Right ventricle myocardium inferior (tissue), 1 donor: Measurements from ENCODE around the gene GUCY1B1. TPM values are rescaled to one million over a fixed set of nuclear protein-coding genes. Genes with fewer than 3 reads are reported as not detected.
A peak's percentile ranks its signal among the peaks of the same experiment; 100 is the strongest.

Experiments
- ATAC-seq: fragments of 200-7000 bp; cut with Tn5 transposase; one replicate; pipeline ENCODE4 v1.9.1; 2020; ENCODE audit warnings: mild to moderate bottlenecking, moderate library complexity
- DNase-seq: peaks from one replicate; pipeline ENCODE4 v3.0.0; 2021; ENCODE audit errors: missing footprints
- intact Hi-C: fragments of 100-400 bp; cut with DNase I; formaldehyde crosslinking; loops from one replicate; pipeline ENCODE4 v1.11.0; 2022
- total RNA-seq: library from RNA; stranded (reverse); fragmentation: NEBNext Ultra II Directional; extraction: Animal tissue kit (Norgen Biotek cat#: 25700); gene quantifications from one replicate; pipeline ENCODE4 v1.2.1, GENCODE V29; 2021
- donor health status: DM: no; HTN: yes; CAD: no; lungs with severe emphysema.

Gene GUCY1B1
- total RNA-seq, 1 donor from 2014 or later, result 32.6 TPM

GRCh38 chr4:155759372-155760252, 791 bp downstream of the GUCY1B1 start:
- ATAC-seq, result peak; percentile 82
- DNase-seq, result peak; percentile 88
- intact Hi-C loops, result loop anchor here (1.0 to 10.0 kb wide), 3 partner anchors 93 to 317 kb away; partner anchors contain the start of gene GUCY1A1

- DNase-seq (no peak), ATAC-seq (no peak)
- intact Hi-C loops, result loop anchor here (10.0 kb wide), 1 partner anchor 246 kb away; no protein-coding TSS in a partner anchor
Observed at GRCh38 chr4:155761047-155761446, 2.2 kb downstream of the GUCY1B1 start.

- intact Hi-C loops, result loop anchor here (10.0 kb wide), 1 partner anchor 247 kb away; no protein-coding TSS in a partner anchor
- ATAC-seq, result no peak
- DNase-seq, result no peak
Observed at GRCh38 chr4:155761916-155762315, 3.1 kb downstream of the GUCY1B1 start.

DNA sequence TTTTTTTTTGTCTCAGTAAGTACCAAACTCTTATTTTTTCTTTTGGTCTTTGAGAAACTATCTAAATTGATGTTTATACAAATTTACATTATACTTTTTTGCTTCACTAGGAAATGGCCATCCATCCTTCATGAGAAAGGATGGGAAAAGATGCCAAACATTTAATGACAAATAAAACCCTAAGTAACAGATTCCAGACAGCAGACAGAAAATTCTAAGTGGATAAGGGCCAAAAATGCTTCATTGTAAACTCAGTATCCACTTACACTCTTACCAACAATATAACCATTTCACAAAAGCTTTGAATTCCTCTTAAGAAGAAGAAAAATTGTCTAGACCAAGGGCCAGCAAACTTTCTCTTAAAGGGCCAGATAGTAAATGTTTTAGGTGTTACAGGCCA, 3.5 kb downstream of the GUCY1B1 start:
- no peak for ATAC-seq
- DNase-seq, result no peak
- intact Hi-C loops, result loop anchor here (10.0 kb wide), 1 partner anchor 248 kb away; no protein-coding TSS in a partner anchor

- intact Hi-C loops, result loop anchor here (10.0 kb wide), 1 partner anchor 249 kb away; no protein-coding TSS in a partner anchor
- ATAC-seq (no peak), DNase-seq (no peak)
Observed at GRCh38 chr4:155763551-155763950, 4.7 kb downstream of the GUCY1B1 start.

DNA sequence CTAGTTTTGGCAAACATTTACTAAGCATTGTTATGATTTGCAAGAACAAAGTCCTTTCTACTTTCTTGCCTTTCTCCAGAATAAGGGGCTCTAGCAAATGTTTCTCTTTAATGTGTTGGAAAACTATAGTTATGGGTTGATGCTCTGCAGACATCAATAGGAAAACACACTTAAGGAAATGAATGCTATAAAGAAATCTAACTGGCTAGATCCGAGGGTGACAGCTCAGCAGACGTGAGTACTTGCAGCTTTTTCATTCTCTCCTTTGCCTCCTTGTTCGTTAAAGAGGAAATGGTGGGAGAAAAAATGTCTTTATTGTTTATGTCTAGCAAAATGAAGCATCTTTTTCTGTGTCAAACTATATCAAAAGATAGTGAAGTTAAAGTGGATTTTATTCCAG, 6.3 kb downstream of the GUCY1B1 start:
- DNase-seq (no peak), ATAC-seq (no peak)

DNA sequence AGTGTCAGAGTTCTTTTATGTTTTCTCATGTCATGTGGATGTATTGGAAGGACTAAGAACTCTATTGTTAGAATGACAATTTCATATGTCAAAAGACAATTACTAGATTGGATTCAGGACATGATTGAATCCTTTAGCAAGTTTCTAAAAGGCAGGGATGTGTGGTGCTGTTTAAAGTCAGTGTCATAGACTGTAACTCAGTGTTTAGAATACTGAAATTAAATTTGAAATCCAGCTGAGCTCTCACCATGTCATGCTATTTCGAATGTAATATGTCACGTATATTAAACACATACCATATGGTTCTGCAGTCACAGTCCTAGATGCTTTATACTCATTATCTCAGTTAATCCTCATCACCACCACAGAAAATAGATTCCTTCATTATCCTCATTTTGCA, 7.8 kb downstream of the GUCY1B1 start:
- DNase-seq (no peak), ATAC-seq (no peak)
- intact Hi-C loops, result loop anchor here (10.0 kb wide), 1 partner anchor 252 kb away; no protein-coding TSS in a partner anchor

More for the DNA sequence above, 6.3 kb downstream of the GUCY1B1 start:
- intact Hi-C loops, result loop anchor here (10.0 kb wide), 1 partner anchor 250 kb away; no protein-coding TSS in a partner anchor

- no peak for ATAC-seq
- intact Hi-C loops, result loop anchor here (10.0 kb wide), 1 partner anchor 254 kb away; no protein-coding TSS in a partner anchor
- DNase-seq, result no peak
Observed at GRCh38 chr4:155768370-155768769, 9.5 kb downstream of the GUCY1B1 start.

DNA sequence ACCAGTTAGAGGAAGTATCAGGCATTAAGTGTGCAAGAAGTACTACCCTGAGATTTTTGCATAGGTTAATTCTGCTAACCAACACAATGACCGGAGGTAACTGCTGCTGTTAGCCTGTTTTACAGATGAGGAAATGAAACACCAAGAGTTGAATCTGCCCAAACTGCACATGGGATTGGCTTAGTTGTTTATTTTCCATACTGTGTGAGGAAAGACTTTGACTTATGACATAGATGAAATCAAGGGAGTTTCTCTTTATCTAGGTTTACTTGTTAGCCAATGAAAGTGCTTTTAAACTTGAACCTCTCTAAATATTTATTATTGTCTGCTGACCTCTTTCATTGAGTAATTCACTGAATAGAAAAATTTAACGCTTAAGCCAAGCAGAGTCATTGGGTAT, 10.3 kb downstream of the GUCY1B1 start:
- intact Hi-C loops, result loop anchor here (10.0 kb wide), 1 partner anchor 254 kb away; no protein-coding TSS in a partner anchor
- DNase-seq, result no peak
- no peak for ATAC-seq

- ATAC-seq (no peak), DNase-seq (no peak)
- intact Hi-C loops, result no loop called here
Observed at GRCh38 chr4:155772459-155773195, 13.8 kb downstream of the GUCY1B1 start.

- no peak for DNase-seq
- no peak for ATAC-seq
- intact Hi-C loops, result no loop called here
Observed at GRCh38 chr4:155773196-155773800, 14.5 kb downstream of the GUCY1B1 start.

DNA sequence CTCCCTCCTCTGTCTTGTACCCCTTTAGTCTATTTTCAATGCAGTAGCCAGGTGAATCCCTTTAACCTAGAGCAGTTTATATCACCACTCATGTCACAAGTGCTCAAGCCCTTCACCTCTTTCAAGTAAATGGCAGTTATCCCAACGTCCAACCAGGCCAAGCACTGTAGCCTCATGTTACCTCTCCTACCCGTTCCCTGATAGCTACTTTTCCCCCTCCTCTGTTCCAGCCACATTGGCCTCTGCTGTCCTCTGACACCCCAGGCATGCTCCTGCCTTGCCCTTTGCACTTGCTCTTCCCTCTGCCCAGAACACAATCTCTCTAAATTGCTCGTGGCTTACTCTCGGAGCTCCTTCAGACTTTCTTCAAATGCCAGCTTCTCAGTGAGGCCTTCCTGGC, 15.2 kb downstream of the GUCY1B1 start:
- DNase-seq (no peak), ATAC-seq (peak; percentile 94)
- intact Hi-C loops, result loop anchor here (2.0 kb wide), 1 partner anchor 107 kb away; the partner anchor contains the start of gene GUCY1A1

DNA sequence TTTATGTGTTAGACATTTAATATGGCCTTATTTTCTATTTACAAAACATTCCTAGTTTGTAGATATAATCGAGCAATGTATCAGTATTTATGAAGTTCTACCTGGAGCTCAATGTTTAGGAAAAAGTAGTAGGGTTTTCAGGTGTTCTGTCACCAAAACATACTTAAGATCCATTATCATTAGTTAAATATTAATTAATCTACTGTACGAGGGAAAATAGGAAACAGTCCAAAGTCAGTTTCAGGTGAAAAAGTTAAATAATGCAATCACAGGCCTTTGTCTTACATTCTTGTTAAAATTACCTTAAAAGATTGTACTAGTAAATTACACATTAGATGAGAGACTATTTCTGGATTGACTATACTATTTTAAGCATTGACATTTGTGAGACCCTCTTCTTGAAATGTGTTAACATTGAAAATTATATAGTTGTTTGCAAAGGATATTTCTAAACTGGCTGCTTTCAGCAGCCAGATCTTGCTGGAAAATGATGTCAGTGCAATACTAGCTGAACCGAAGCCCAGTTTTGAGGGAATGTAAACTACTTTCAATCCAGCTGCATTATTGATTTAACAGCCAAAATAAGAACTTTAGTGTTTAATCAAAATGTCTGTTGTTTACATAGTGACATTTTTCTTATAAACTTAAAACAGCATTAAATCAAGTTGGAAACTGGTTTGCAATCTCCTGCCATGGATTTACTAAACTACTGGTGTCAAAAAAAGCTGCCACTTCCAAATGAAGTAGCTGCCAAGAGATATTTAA, 19.3 kb downstream of the GUCY1B1 start:
- ATAC-seq (no peak), DNase-seq (no peak)
- intact Hi-C loops, result no loop called here

- DNase-seq (no peak), ATAC-seq (no peak)
- intact Hi-C loops, result no loop called here
Observed at GRCh38 chr4:155780775-155781174, 22.0 kb downstream of the GUCY1B1 start.

DNA sequence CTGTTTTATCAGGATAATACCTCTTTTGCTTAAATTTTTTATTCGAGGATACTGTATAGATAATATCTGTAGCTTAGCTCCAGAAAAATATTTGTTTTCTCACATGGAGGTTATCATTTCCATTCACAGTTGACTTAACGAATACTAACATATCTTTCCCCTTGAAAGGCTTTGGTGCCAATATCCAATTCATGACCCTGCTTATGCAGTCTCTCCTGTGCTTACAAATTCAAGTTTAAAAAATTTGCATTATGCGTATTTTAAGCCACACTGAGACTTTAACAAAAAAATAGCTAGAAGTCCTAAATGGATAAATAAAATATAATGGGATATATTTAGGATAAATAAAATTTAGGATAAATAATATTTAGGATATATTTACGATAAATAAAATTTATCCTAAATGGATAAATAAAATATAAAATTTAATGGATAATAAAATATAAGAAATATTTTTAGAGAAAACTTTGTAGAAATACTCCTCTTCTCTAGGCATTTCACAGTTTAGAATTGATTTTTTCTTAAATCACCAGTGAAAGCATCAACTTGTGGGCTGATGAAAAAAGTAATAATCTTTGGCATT, 22.5 kb downstream of the GUCY1B1 start:
- DNase-seq (no peak), ATAC-seq (no peak)
- intact Hi-C loops, result no loop called here

GRCh38 chr4:155784637-155785036, 25.8 kb downstream of the GUCY1B1 start:
- intact Hi-C loops, result no loop called here
- ATAC-seq, result no peak
- DNase-seq, result no peak

GRCh38 chr4:155785828-155786227, 27.0 kb downstream of the GUCY1B1 start:
- DNase-seq (no peak), ATAC-seq (no peak)
- intact Hi-C loops, result loop anchor here (2.0 kb wide), 1 partner anchor 343 kb away; no protein-coding TSS in a partner anchor
